Osteoblast (primary cell): Measurements from ENCODE around the gene KDM4E. TPM values are rescaled to one million over a fixed set of nuclear protein-coding genes. Genes with fewer than 3 reads are reported as not detected.
A peak's percentile ranks its signal among the peaks of the same experiment; 100 is the strongest.

Experiments
- DNase-seq: peaks from one replicate; pipeline ENCODE4 v3.0.0; 2011; ENCODE audit warnings: low spot score, mixed read lengths; ENCODE audit not compliant: insufficient read length; ENCODE audit errors: missing footprints
- H2AFZ ChIP-seq: 2 replicates; pipeline ENCODE4 v1.6.0; 2011; ENCODE audit warnings: mild to moderate bottlenecking, low read length
- H3K27ac ChIP-seq: 2 replicates; pipeline ENCODE4 v1.5.1; 2011; ENCODE audit warnings: mild to moderate bottlenecking, low read depth, low read length, moderate library complexity
- H3K27me3 ChIP-seq: 2 replicates; pipeline ENCODE4 v1.6.0; 2012; ENCODE audit warnings: mild to moderate bottlenecking, control low read depth, inconsistent platforms, low read length, moderate library complexity; ENCODE audit not compliant: insufficient read depth
- H3K36me3 ChIP-seq: 2 replicates; pipeline ENCODE4 v1.5.1; 2011; ENCODE audit warnings: mild to moderate bottlenecking, low read length, control low read depth, moderate library complexity; ENCODE audit not compliant: insufficient read depth
- H3K4me1 ChIP-seq: 2 replicates; pipeline ENCODE4 v1.5.1; 2011; ENCODE audit warnings: mild to moderate bottlenecking, low read length, control low read depth, moderate library complexity; ENCODE audit not compliant: insufficient read depth
- H3K4me2 ChIP-seq: 2 replicates; pipeline ENCODE4 v1.6.0; 2011; ENCODE audit warnings: mild to moderate bottlenecking, low read length; ENCODE audit not compliant: insufficient read depth
- H3K4me3 ChIP-seq: fragments of 200-600 bp; sonication (generic); 3 replicates; pipeline ENCODE4 v1.5.1; 2012; ENCODE audit warnings: mild to moderate bottlenecking, low read length, inconsistent platforms; ENCODE audit not compliant: insufficient read depth
- H3K79me2 ChIP-seq: 2 replicates; pipeline ENCODE4 v1.6.0; 2012; ENCODE audit warnings: mild to moderate bottlenecking, low read length, control low read depth, inconsistent platforms; ENCODE audit not compliant: insufficient read depth
- H3K9me3 ChIP-seq: 2 replicates; pipeline ENCODE4 v1.5.1; 2011; ENCODE audit warnings: low read depth, low read length, control low read depth
- H4K20me1 ChIP-seq: 2 replicates; pipeline ENCODE4 v1.6.0; 2012; ENCODE audit warnings: mild to moderate bottlenecking, low read length, control low read depth; ENCODE audit not compliant: insufficient read depth
- CTCF ChIP-seq: IDR thresholded peaks from 2 replicates; pipeline ENCODE4 v1.5.1; 2011; ENCODE audit warnings: mild to moderate bottlenecking, low read depth, low read length, moderate library complexity; ENCODE audit errors: extremely low read depth
- total RNA-seq: library from RNA; depleted of rRNA; stranded (reverse); fragments of >200 nt; gene quantifications from 2 replicates; pipeline ENCODE4 v1.2.3, GENCODE V29; 2012

Gene KDM4E
- total RNA-seq, 1 donor: not detected

GRCh38 chr11:95058621-95059020 lies 33.6 kb downstream of the KDM4E start:
- H3K4me2 ChIP-seq: no peak overlapping the region
- no peak overlapping the region for H3K4me3 ChIP-seq
- no peaks in the 10 kb centered on the region for H4K20me1 ChIP-seq
- H3K27ac ChIP-seq: no peak overlapping the region
- H3K9me3 ChIP-seq: no peaks in the 10 kb centered on the region
- no peaks in the 10 kb centered on the region for H3K4me1 ChIP-seq
- H3K36me3 ChIP-seq: no peaks in the 10 kb centered on the region
- TF ChIP-seq CTCF: no peak
- H3K79me2 ChIP-seq: no peaks in the 10 kb centered on the region
- H2AFZ ChIP-seq: no peak overlapping the region
- DNase-seq: no peak
- peaks cover 40% of the 10 kb centered on the region for H3K27me3 ChIP-seq

- no peak overlapping the region for H3K4me3 ChIP-seq
- no peaks in the 10 kb centered on the region for H3K4me1 ChIP-seq
- no peak for DNase-seq
- no peaks in the 10 kb centered on the region for H3K36me3 ChIP-seq
- no peak overlapping the region for H3K4me2 ChIP-seq
- H4K20me1 ChIP-seq: no peaks in the 10 kb centered on the region
- no peak overlapping the region for H3K27ac ChIP-seq
- no peak overlapping the region for H2AFZ ChIP-seq
- no peaks in the 10 kb centered on the region for H3K9me3 ChIP-seq
- TF ChIP-seq CTCF: no peak
- peaks cover 36% of the 10 kb centered on the region for H3K27me3 ChIP-seq
- no peaks in the 10 kb centered on the region for H3K79me2 ChIP-seq
These were observed 34.0 kb downstream of the KDM4E start for GRCh38 chr11:95059046-95059445.

- no peak overlapping the region for H3K4me2 ChIP-seq
- no peak for TF ChIP-seq CTCF
- H4K20me1 ChIP-seq: no peaks in the 10 kb centered on the region
- no peaks in the 10 kb centered on the region for H3K9me3 ChIP-seq
- DNase-seq: no peak
- H3K79me2 ChIP-seq: peaks cover 23% of the 10 kb centered on the region
- no peak overlapping the region for H3K4me3 ChIP-seq
- H3K36me3 ChIP-seq: no peaks in the 10 kb centered on the region
- peaks cover 14% of the 10 kb centered on the region for H3K4me1 ChIP-seq
- no peak overlapping the region for H2AFZ ChIP-seq
- peaks cover 20% of the 10 kb centered on the region for H3K27me3 ChIP-seq
- H3K27ac ChIP-seq: no peak overlapping the region
These were observed 40.3 kb downstream of the KDM4E start for GRCh38 chr11:95065336-95065735.

- Histone ChIP-seq H3K79me2 (peaks cover 25% of the 10 kb centered on the region), H4K20me1 (no peaks in the 10 kb centered on the region), H3K27me3 (peaks cover 6% of the 10 kb centered on the region), H3K9me3 (no peaks in the 10 kb centered on the region), H3K36me3 (no peaks in the 10 kb centered on the region), H3K4me2 (peak within 1 kb of the TSS; percentile 85), H3K27ac (peak within 1 kb of the TSS; percentile 76), H3K4me1 (peaks cover 14% of the 10 kb centered on the region), H3K4me3 (peak within 1 kb of the TSS; percentile 88), H2AFZ (peak within 1 kb of the TSS; percentile 94)
- no peak for TF ChIP-seq CTCF
- no peak for DNase-seq
These were observed 41.6 kb downstream of the KDM4E start, which contains the start of gene SRSF8 for GRCh38 chr11:95066716-95067038. Gene SRSF8, plus strand, starts transcription at chr11:95066919. Its CDS starts 308 bp downstream, at chr11:95067227.
